Measurements from ENCODE around the gene SARS2.

DNA sequence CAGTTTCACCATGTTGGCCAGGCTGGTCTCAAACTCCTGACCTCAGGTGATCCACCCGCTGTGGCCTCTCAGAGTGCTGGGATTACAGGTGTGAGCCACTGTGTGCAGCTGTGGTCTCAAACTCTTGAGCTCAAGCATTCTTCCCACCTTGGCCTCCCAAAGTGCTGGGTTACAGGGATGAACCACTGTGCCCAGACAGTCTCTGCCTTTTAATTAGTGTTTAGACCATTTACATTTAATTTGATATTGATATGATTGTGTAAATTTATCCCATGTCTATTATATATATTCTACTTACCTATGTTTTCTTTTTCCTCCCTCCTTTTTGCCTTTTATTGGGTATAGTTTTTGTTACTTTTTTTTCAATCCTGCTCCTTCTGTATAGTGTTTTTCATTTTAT is 28.9 kb downstream of the SARS2 start:
- TF ChIP-seq POLR2A (IDR thresholded peaks at IDR 0.05) (no peak), CTCF (IDR thresholded peaks at IDR 0.05) (no peak), EP300 (IDR thresholded peaks at IDR 0.05) (no peak)

Data from ovary (tissue), 3 donors.